Cardiac fibroblast (primary cell): ENCODE results near the gene PIP4K2C.
"Not testable (repeated sequence)": the region's sequence is repeated elsewhere in the genome, so short reads cannot be mapped to it uniquely, and the experiment has no call there.

ENCODE experiments used
- DNase-seq, 2 donors: peaks; one replicate each; pipeline versions ENCODE4 v3.0.0 to v3.0.0-alpha.2; 2010; ENCODE audit warnings: low read depth in 2 of 2
- H3K4me3 ChIP-seq, 2 donors: replicated peaks in 1 of 2; 1 replicate in 1 of 2; 2 replicates in 1 of 2; pipeline ENCODE4 v1.5.1; 2011; ENCODE audit warnings: low read depth in 2 of 2, low read length in 2 of 2, mild to moderate bottlenecking in 2 of 2, moderate library complexity in 1 of 2
- CTCF ChIP-seq: IDR thresholded peaks from one replicate; pipeline ENCODE4 v1.5.1; 2011; ENCODE audit warnings: low read depth, mild to moderate bottlenecking, low read length, inconsistent platforms

The PIP4K2C gene

GRCh38 chr12:57614948-57615500 lies 24.0 kb downstream of the PIP4K2C start:
- no peak for TF ChIP-seq CTCF
- no peak for DNase-seq
- no peak overlapping the region for H3K4me3 ChIP-seq

- no peak for DNase-seq
These were observed 24.6 kb downstream of the PIP4K2C start for GRCh38 chr12:57615637-57616036.

GRCh38 chr12:57616383-57617101 lies 25.6 kb downstream of the PIP4K2C start:
- no peak for TF ChIP-seq CTCF
- DNase-seq, result peak; percentile 50 to 75
- H3K4me3 ChIP-seq, result no peak overlapping the region

More at GRCh38 chr12:57615637-57616036, 24.6 kb downstream of the PIP4K2C start:
- no peak overlapping the region for H3K4me3 ChIP-seq
- no peak for TF ChIP-seq CTCF

GRCh38 chr12:57617942-57618341 lies 26.9 kb downstream of the PIP4K2C start:
- no peak for TF ChIP-seq CTCF
- no peak overlapping the region for H3K4me3 ChIP-seq
- no peak for DNase-seq

GRCh38 chr12:57618431-57618830 lies 27.4 kb downstream of the PIP4K2C start:
- H3K4me3 ChIP-seq, DNase-seq: not testable (repeated sequence)

GRCh38 chr12:57618966-57619433 lies 28.0 kb downstream of the PIP4K2C start:
- TF ChIP-seq CTCF, result no peak
- H3K4me3 ChIP-seq, result no peak overlapping the region
- no peak for DNase-seq

- H3K4me3 ChIP-seq, result no peak overlapping the region
- TF ChIP-seq CTCF, result no peak
- no peak for DNase-seq
These were observed 28.6 kb downstream of the PIP4K2C start for GRCh38 chr12:57619434-57620244.
